ENCODE measurements around the gene SLC18B1. TPM values are rescaled to one million over a fixed set of nuclear protein-coding genes. Genes with fewer than 3 reads are reported as not detected.

Gene SLC18B1
- total RNA-seq, 3 donors from 2014 or later = 3.8 to 4.5 (median 4.3) TPM

- Mint-ChIP-seq H3K27me3 (ENCODE audit: low read depth) (no peaks in the 10 kb centered on the region), H3K4me3 (peak overlapping the region; percentile 99), H3K4me1 (ENCODE audit: low read depth) (peaks cover 34% of the 10 kb centered on the region), H3K9me3 (no peaks in the 10 kb centered on the region), H3K36me3 (ENCODE audit: insufficient read depth) (peaks cover 40% of the 10 kb centered on the region)
- DNase-seq (peak; percentile 32), ATAC-seq (peak; percentile 17 to 25)
Measured at GRCh38 chr6:132813173-132813856, 14.9 kb upstream of the SLC18B1 start.

DNA sequence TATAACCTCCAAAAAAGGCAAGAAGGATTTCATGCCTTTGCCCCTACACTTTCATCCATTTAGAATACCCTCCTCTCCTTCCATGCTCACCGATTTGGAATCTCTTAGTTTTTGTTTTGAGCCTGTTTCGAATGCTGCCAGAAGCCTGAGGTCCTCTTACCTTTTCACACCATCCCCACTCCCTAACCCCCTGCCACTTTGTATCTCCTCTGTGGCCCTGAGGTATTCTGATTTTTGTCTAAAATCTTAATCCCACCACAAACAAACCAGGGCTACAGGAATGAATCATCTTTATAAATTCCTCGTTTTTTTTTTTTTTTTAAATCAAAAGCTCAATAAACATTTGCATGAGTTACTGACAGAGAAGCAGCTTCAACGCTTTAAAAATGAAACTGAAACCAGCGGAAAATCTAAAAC is 14.3 kb upstream of the SLC18B1 start:
- DNase-seq (no peak), ATAC-seq (peak in 1 of 2 donors; percentile 0)
- peak overlapping the region; percentile 99 for H3K4me3 Mint-ChIP-seq
- H3K4me1 Mint-ChIP-seq (ENCODE audit: low read depth) = peaks cover 28% of the 10 kb centered on the region
- peaks cover 34% of the 10 kb centered on the region for H3K36me3 Mint-ChIP-seq (ENCODE audit: insufficient read depth)
- H3K9me3 Mint-ChIP-seq = no peaks in the 10 kb centered on the region
- no peaks in the 10 kb centered on the region for H3K27me3 Mint-ChIP-seq (ENCODE audit: low read depth)

DNA sequence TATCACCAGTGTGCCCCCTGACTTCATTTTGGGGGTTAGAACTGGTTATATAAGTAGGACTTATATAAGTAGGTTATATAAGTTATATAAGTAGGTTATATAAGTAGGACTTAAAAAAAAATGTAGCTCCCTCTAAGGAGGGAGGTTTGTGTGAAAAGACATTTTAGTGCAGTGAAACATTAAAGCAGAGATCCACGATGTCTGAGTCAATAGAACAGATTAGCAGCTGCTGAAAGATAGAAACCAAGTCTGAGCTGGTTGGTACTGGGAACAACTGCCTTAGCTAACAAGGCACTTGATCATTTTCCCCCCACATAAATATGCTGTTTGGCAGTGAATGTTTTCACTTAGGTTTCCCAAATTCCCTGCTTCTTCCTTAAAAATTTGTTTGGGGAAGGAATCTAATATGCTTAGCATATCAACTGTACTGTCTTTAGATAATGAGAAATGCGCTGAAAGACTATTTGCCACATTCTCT is 13.9 kb upstream of the SLC18B1 start:
- ATAC-seq (no peak), DNase-seq (no peak)
- peaks cover 30% of the 10 kb centered on the region for H3K36me3 Mint-ChIP-seq (ENCODE audit: insufficient read depth)
- H3K4me1 Mint-ChIP-seq (ENCODE audit: low read depth) = peaks cover 24% of the 10 kb centered on the region
- H3K9me3 Mint-ChIP-seq = no peaks in the 10 kb centered on the region
- no peaks in the 10 kb centered on the region for H3K27me3 Mint-ChIP-seq (ENCODE audit: low read depth)
- peak overlapping the region; percentile 99 for H3K4me3 Mint-ChIP-seq

GRCh38 chr6:132811276-132811675 is 12.8 kb upstream of the SLC18B1 start:
- DNase-seq = no peak
- peaks cover 20% of the 10 kb centered on the region for H3K36me3 Mint-ChIP-seq (ENCODE audit: insufficient read depth)
- peaks cover 15% of the 10 kb centered on the region for H3K4me1 Mint-ChIP-seq (ENCODE audit: low read depth)
- no peak for ATAC-seq
- H3K27me3 Mint-ChIP-seq (ENCODE audit: low read depth) = no peaks in the 10 kb centered on the region
- no peaks in the 10 kb centered on the region for H3K9me3 Mint-ChIP-seq
- no peak overlapping the region for H3K4me3 Mint-ChIP-seq

DNA sequence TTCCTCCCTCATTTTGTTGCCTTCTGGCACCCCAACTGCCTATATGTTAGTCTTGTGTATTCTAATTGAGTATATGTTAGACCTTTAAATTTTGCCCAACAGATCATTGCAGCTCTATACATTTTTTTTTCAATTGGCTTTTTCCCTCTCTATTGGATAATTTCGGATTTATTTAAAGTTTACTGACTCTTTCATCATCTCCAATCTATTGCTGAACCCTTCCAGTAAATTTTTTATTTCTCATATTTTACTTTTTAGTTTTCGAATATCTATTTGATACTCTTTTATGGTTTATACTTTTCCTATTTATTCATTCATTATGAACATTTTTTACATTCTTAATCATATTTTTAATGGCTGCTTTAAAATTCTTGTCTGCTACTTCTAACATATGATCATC is 7.1 kb upstream of the SLC18B1 start:
- Mint-ChIP-seq H3K9me3 (no peaks in the 10 kb centered on the region), H3K36me3 (ENCODE audit: insufficient read depth) (peaks cover 4% of the 10 kb centered on the region), H3K4me1 (ENCODE audit: low read depth) (peaks cover 4% of the 10 kb centered on the region), H3K27me3 (ENCODE audit: low read depth) (peaks cover 2% of the 10 kb centered on the region), H3K4me3 (no peak overlapping the region)
- ATAC-seq = no peak
- DNase-seq = no peak

DNA sequence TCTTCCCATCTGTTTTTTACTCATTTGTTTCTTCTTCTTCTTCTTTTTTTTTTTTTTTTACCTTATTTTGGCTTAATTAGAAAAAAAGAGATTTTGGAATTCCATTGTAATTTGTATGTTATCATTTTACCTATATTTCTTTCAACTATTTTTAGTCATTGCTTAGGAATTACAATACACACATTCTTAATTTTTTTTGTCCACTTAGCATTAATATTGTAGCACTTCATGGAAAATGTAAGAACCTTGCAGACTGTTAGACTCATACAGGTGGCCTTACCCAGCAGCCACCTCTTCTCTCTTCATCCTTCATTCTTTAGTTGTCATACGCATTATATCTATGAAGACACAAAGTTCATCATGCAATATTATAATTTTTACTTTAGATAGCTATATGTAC is 5.8 kb upstream of the SLC18B1 start:
- DNase-seq (no peak), ATAC-seq (no peak)
- H3K36me3 Mint-ChIP-seq (ENCODE audit: insufficient read depth) = peaks cover 4% of the 10 kb centered on the region
- no peaks in the 10 kb centered on the region for H3K9me3 Mint-ChIP-seq
- H3K27me3 Mint-ChIP-seq (ENCODE audit: low read depth) = peaks cover 2% of the 10 kb centered on the region
- no peak overlapping the region for H3K4me3 Mint-ChIP-seq
- peaks cover 4% of the 10 kb centered on the region for H3K4me1 Mint-ChIP-seq (ENCODE audit: low read depth)

GRCh38 chr6:132800656-132801055 is 2.2 kb upstream of the SLC18B1 start:
- Mint-ChIP-seq H3K4me3 (no peak overlapping the region), H3K27me3 (ENCODE audit: low read depth) (peaks cover 2% of the 10 kb centered on the region), H3K9me3 (no peaks in the 10 kb centered on the region), H3K4me1 (ENCODE audit: low read depth) (peaks cover 9% of the 10 kb centered on the region), H3K36me3 (ENCODE audit: insufficient read depth) (peaks cover 4% of the 10 kb centered on the region)
- DNase-seq (no peak), ATAC-seq (no peak)

- no peaks in the 10 kb centered on the region for H3K27me3 Mint-ChIP-seq (ENCODE audit: low read depth)
- peaks cover 15% of the 10 kb centered on the region for H3K4me1 Mint-ChIP-seq (ENCODE audit: low read depth)
- ATAC-seq = peak; percentile 83 to 85
- H3K9me3 Mint-ChIP-seq = no peaks in the 10 kb centered on the region
- H3K36me3 Mint-ChIP-seq (ENCODE audit: insufficient read depth) = peaks cover 7% of the 10 kb centered on the region
- DNase-seq = peak; percentile 65
- no peak overlapping the region for H3K4me3 Mint-ChIP-seq
Measured at GRCh38 chr6:132798869-132799538, 567 bp upstream of the SLC18B1 start.

DNA sequence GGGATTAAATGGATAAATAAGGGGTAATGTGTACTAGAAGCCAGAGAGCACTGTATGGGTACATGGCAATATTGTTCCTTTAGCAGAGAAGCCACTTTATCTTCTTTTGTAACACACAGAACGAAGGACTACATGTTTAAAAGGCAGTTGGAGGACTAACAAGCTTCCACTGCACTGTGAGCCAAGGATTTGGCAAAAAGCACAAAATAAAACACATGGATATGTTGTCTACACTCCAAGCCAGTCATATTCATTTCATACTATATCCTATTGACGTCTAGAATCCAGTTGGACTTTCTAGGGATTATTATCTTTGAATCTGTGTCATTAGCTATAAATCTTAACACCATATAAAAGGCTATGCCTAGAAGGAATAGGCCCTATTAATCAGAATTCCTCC is 3.0 kb downstream of the SLC18B1 start:
- DNase-seq (no peak), ATAC-seq (no peak)
- Mint-ChIP-seq H3K4me1 (ENCODE audit: low read depth) (peaks cover 18% of the 10 kb centered on the region), H3K9me3 (no peaks in the 10 kb centered on the region), H3K27me3 (ENCODE audit: low read depth) (no peaks in the 10 kb centered on the region), H3K4me3 (no peak overlapping the region), H3K36me3 (ENCODE audit: insufficient read depth) (peaks cover 16% of the 10 kb centered on the region)

GRCh38 chr6:132792510-132792909 is 5.9 kb downstream of the SLC18B1 start:
- Mint-ChIP-seq H3K4me3 (no peak overlapping the region), H3K27me3 (ENCODE audit: low read depth) (no peaks in the 10 kb centered on the region), H3K4me1 (ENCODE audit: low read depth) (peaks cover 23% of the 10 kb centered on the region), H3K36me3 (ENCODE audit: insufficient read depth) (peaks cover 29% of the 10 kb centered on the region), H3K9me3 (no peaks in the 10 kb centered on the region)
- no peak for DNase-seq
- ATAC-seq = no peak

DNA sequence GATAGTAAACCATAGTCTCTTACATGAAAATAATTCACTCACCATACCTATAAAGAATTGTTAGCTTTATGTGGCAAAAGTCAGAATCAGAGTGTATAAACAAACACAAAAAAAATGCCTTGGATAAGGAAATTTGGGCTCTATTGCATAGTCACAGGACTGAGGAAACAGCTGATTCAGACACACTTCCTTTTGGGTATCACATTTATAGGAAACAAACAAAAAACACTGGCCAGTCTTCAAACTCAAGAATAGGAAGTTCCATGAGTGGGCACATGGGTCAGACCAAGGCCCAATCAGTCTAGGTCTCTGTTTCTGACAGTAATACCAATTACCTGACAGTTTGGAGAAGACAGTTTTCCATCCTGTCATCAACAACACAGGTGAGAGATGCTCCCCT is 8.0 kb downstream of the SLC18B1 start:
- Mint-ChIP-seq H3K4me3 (no peak overlapping the region), H3K27me3 (ENCODE audit: low read depth) (no peaks in the 10 kb centered on the region), H3K9me3 (no peaks in the 10 kb centered on the region), H3K4me1 (ENCODE audit: low read depth) (peaks cover 21% of the 10 kb centered on the region), H3K36me3 (ENCODE audit: insufficient read depth) (peaks cover 41% of the 10 kb centered on the region)
- ATAC-seq (no peak), DNase-seq (no peak)

GRCh38 chr6:132789396-132789776 is 9.1 kb downstream of the SLC18B1 start:
- ATAC-seq (no peak), DNase-seq (no peak)
- peaks cover 38% of the 10 kb centered on the region for H3K36me3 Mint-ChIP-seq (ENCODE audit: insufficient read depth)
- no peaks in the 10 kb centered on the region for H3K27me3 Mint-ChIP-seq (ENCODE audit: low read depth)
- no peaks in the 10 kb centered on the region for H3K9me3 Mint-ChIP-seq
- peaks cover 16% of the 10 kb centered on the region for H3K4me1 Mint-ChIP-seq (ENCODE audit: low read depth)
- H3K4me3 Mint-ChIP-seq = no peak overlapping the region

GRCh38 chr6:132788658-132789395 is 9.6 kb downstream of the SLC18B1 start:
- Mint-ChIP-seq H3K9me3 (no peaks in the 10 kb centered on the region), H3K36me3 (ENCODE audit: insufficient read depth) (peaks cover 37% of the 10 kb centered on the region), H3K27me3 (ENCODE audit: low read depth) (no peaks in the 10 kb centered on the region), H3K4me3 (no peak overlapping the region), H3K4me1 (ENCODE audit: low read depth) (peaks cover 14% of the 10 kb centered on the region)
- no peak for ATAC-seq
- DNase-seq = no peak

DNA sequence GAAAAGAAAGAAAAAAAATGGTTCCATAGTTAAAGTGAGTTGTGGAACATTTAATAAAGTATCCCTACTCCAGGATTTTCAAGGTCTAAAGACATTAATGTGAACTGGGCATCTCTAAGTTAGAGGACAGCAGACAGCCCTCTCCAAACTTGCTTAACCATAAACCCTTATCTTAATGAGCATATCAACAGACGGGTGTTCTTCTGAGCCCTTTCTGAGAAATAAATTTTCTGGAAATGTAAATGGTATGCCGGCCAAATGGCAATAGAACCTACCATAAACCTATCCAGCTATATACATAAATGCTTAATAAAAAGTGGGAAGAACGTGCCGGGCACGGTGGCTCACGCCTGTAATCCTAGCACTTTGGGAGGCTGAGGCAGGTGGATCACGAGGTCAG is 12.5 kb downstream of the SLC18B1 start:
- H3K9me3 Mint-ChIP-seq = no peaks in the 10 kb centered on the region
- peaks cover 7% of the 10 kb centered on the region for H3K4me1 Mint-ChIP-seq (ENCODE audit: low read depth)
- H3K36me3 Mint-ChIP-seq (ENCODE audit: insufficient read depth) = peaks cover 32% of the 10 kb centered on the region
- ATAC-seq (no peak), DNase-seq (no peak)
- no peak overlapping the region for H3K4me3 Mint-ChIP-seq
- H3K27me3 Mint-ChIP-seq (ENCODE audit: low read depth) = no peaks in the 10 kb centered on the region
